Measurements from ENCODE around the gene CRYBG2. TPM values are rescaled to one million over a fixed set of nuclear protein-coding genes. Genes with fewer than 3 reads are reported as not detected.
A peak's percentile ranks its signal among the peaks of the same experiment; 100 is the strongest.
"Not testable (repeated sequence)": the region's sequence is repeated elsewhere in the genome, so short reads cannot be mapped to it uniquely, and the experiment has no call there.

Gene CRYBG2
- total RNA-seq, 4 donors from 2014 or later = not detected

GRCh38 chr1:26337206-26337535 lies 16.8 kb downstream of the CRYBG2 start:
- ATAC-seq (no peak), DNase-seq (no peak)
- Histone ChIP-seq H3K27ac (no peak overlapping the region), H3K36me3 (no peaks in the 10 kb centered on the region), H3K9me3 (no peaks in the 10 kb centered on the region), H3K4me3 (no peak overlapping the region), H3K4me1 (peaks cover 8 to 11% of the 10 kb centered on the region in 2 donors), H3K27me3 (peaks cover 20 to 30% (median 30%) of the 10 kb centered on the region in 3 donors)
- intact Hi-C loops (cut with DNase I; ENCODE audit: low total_unique reads) = no loop called here
- in situ Hi-C loops (cut with MboI; ENCODE audit: low sequenced_read_pairs in 4 of 4) = no loop called here
- TF ChIP-seq CTCF (IDR thresholded peaks at IDR 0.05 in 4 of 5, conservative IDR thresholded peaks at IDR 0.05 in 1 of 5) = no peak
- no peak for TF ChIP-seq POLR2A (IDR thresholded peaks at IDR 0.05)

- intact Hi-C loops (cut with DNase I; ENCODE audit: low total_unique reads) = no loop called here
- H3K36me3 ChIP-seq = no peaks in the 10 kb centered on the region
- no peak overlapping the region for H3K27ac ChIP-seq
- no peak for TF ChIP-seq POLR2A (IDR thresholded peaks at IDR 0.05)
- TF ChIP-seq CTCF (IDR thresholded peaks at IDR 0.05 in 4 of 5, conservative IDR thresholded peaks at IDR 0.05 in 1 of 5) = no peak
- ATAC-seq = peak; percentile 32 to 59
- H3K4me3 ChIP-seq = peak overlapping the region; percentile 49 to 71 (median 51)
- in situ Hi-C loops (cut with MboI; ENCODE audit: low sequenced_read_pairs in 4 of 4) = no loop called here
- peaks cover 8 to 11% of the 10 kb centered on the region in 2 donors for H3K4me1 ChIP-seq
- DNase-seq = peak; percentile 20 to 57
- H3K9me3 ChIP-seq = no peaks in the 10 kb centered on the region
- peaks cover 20 to 30% (median 30%) of the 10 kb centered on the region in 3 donors for H3K27me3 ChIP-seq
Observed at GRCh38 chr1:26336477-26337205, 17.3 kb downstream of the CRYBG2 start.

- no peak for DNase-seq
- Histone ChIP-seq H3K36me3 (no peaks in the 10 kb centered on the region), H3K4me1 (peaks cover 8 to 11% of the 10 kb centered on the region in 2 donors), H3K27ac (no peak overlapping the region), H3K4me3 (peak overlapping the region; percentile 49 to 71 (median 51)), H3K9me3 (no peaks in the 10 kb centered on the region), H3K27me3 (peaks cover 20 to 30% (median 30%) of the 10 kb centered on the region in 3 donors)
- ATAC-seq = peak; percentile 69 to 73
- intact Hi-C loops (cut with DNase I; ENCODE audit: low total_unique reads) (no loop called here), in situ Hi-C loops (cut with MboI; ENCODE audit: low sequenced_read_pairs in 4 of 4) (no loop called here)
- TF ChIP-seq CTCF (IDR thresholded peaks at IDR 0.05 in 4 of 5, conservative IDR thresholded peaks at IDR 0.05 in 1 of 5) = no peak
Observed at GRCh38 chr1:26335774-26336476, 18.0 kb downstream of the CRYBG2 start.

GRCh38 chr1:26333312-26333711 lies 20.6 kb downstream of the CRYBG2 start:
- H3K4me1 ChIP-seq = peaks cover 8 to 11% of the 10 kb centered on the region in 2 donors
- in situ Hi-C loops (cut with MboI; ENCODE audit: low sequenced_read_pairs in 4 of 4); ATAC-seq; H3K4me3 ChIP-seq; intact Hi-C loops (cut with DNase I; ENCODE audit: low total_unique reads); H3K27ac ChIP-seq; DNase-seq; H3K9me3 ChIP-seq; H3K36me3 ChIP-seq: not testable (repeated sequence)
- H3K27me3 ChIP-seq = peaks cover 20 to 30% (median 30%) of the 10 kb centered on the region in 3 donors

- ATAC-seq (no peak), DNase-seq (no peak)
- no peaks in the 10 kb centered on the region for H3K4me1 ChIP-seq
- peaks cover 16 to 21% (median 18%) of the 10 kb centered on the region in 3 donors for H3K27me3 ChIP-seq
- H3K9me3 ChIP-seq = no peaks in the 10 kb centered on the region
- no peak overlapping the region for H3K27ac ChIP-seq
- in situ Hi-C loops (cut with MboI; ENCODE audit: low sequenced_read_pairs in 4 of 4) (no loop called here), intact Hi-C loops (cut with DNase I; ENCODE audit: low total_unique reads) (no loop called here)
- no peak overlapping the region for H3K4me3 ChIP-seq
- no peaks in the 10 kb centered on the region for H3K36me3 ChIP-seq
- TF ChIP-seq CTCF (IDR thresholded peaks at IDR 0.05 in 4 of 5, conservative IDR thresholded peaks at IDR 0.05 in 1 of 5) = no peak
- TF ChIP-seq POLR2A (IDR thresholded peaks at IDR 0.05) = no peak
Observed at GRCh38 chr1:26330276-26330675, 23.7 kb downstream of the CRYBG2 start.

- H3K27ac ChIP-seq; H3K36me3 ChIP-seq; DNase-seq; H3K4me3 ChIP-seq; H3K4me1 ChIP-seq; H3K9me3 ChIP-seq; ATAC-seq; in situ Hi-C loops (cut with MboI; ENCODE audit: low sequenced_read_pairs in 4 of 4): not testable (repeated sequence)
- intact Hi-C loops (cut with DNase I; ENCODE audit: low total_unique reads) = loop anchor here (10.0 kb wide), 1 partner anchor 125 kb away; no protein-coding TSS in a partner anchor
- peaks cover 9 to 12% (median 12%) of the 10 kb centered on the region in 3 donors for H3K27me3 ChIP-seq
Observed at GRCh38 chr1:26329380-26329779, 24.6 kb downstream of the CRYBG2 start.

Data from gastrocnemius medialis (tissue), 4 donors.